Kidney (tissue), 14 donors: ENCODE results near the gene CPT1C. TPM values are rescaled to one million over a fixed set of nuclear protein-coding genes. Genes with fewer than 3 reads are reported as not detected.

ENCODE experiments used
- DNase-seq, 5 donors: peaks; one replicate each; pipeline ENCODE4 v3.0.0-alpha.2; 2013 to 2020
- FAIRE-seq: peaks from 2 replicates; lab custom pipeline; 2012; peaks lifted over from hg19 to GRCh38; lab: Jason Lieb, UNC
- H3K27ac ChIP-seq, 2 donors: one replicate each; pipeline ENCODE4 v1.7.0; 2013; ENCODE audit warnings: low read depth in 2 of 2, low read length in 2 of 2, inconsistent platforms in 1 of 2
- H3K27me3 ChIP-seq: one replicate; pipeline ENCODE4 v1.7.1; 2013; ENCODE audit warnings: low read length, inconsistent platforms; ENCODE audit not compliant: control insufficient read depth, insufficient read depth
- H3K36me3 ChIP-seq, 3 donors: one replicate each; pipeline versions ENCODE4 v1.7.0 to v1.7.1; 2013; ENCODE audit warnings: low read length in 3 of 3, control low read depth in 1 of 3, inconsistent platforms in 1 of 3; ENCODE audit not compliant: insufficient read depth in 3 of 3, control insufficient read depth in 2 of 3
- H3K4me1 ChIP-seq, 3 donors: one replicate each; pipeline versions ENCODE4 v1.7.0 to v1.7.1; 2013; ENCODE audit warnings: low read length in 3 of 3, inconsistent platforms in 1 of 3, low read depth in 1 of 3; ENCODE audit not compliant: control insufficient read depth in 2 of 3, insufficient read depth in 2 of 3
- H3K4me3 ChIP-seq, 3 donors: one replicate each; pipeline versions ENCODE4 v1.7.0 to v1.8.1; 2013; ENCODE audit warnings: low read length in 3 of 3, control low read depth in 1 of 3, inconsistent platforms in 1 of 3
- H3K9ac ChIP-seq, 3 donors: one replicate each; pipeline versions ENCODE4 v1.7.0 to v1.7.1; 2013; ENCODE audit warnings: low read length in 3 of 3, control low read depth in 1 of 3, inconsistent platforms in 1 of 3
- H3K9me3 ChIP-seq, 3 donors: one replicate each; pipeline versions ENCODE4 v1.7.0 to v1.7.1; 2013; ENCODE audit warnings: low read length in 3 of 3, control low read depth in 1 of 3, inconsistent platforms in 1 of 3; ENCODE audit not compliant: control insufficient read depth in 2 of 3, insufficient read depth in 1 of 3
- intact Hi-C: fragments of 100-400 bp; cut with DNase I; formaldehyde crosslinking; loops from one replicate; pipeline ENCODE4 v1.11.1; 2022
- polyA plus RNA-seq: library from polyadenylated mRNA; stranded (reverse); fragments of 350-450 nt; fragmentation: Illumina TruSeq; extraction: RNeasy Lipid Tissue Mini Kit (QIAGEN cat#74804); gene quantifications from one replicate; pipeline ENCODE4 v1.2.3, GENCODE V29; 2014; ENCODE audit warnings: low read depth, low replicate concordance; ENCODE audit not compliant: insufficient read depth
- total RNA-seq: library from RNA; stranded (reverse); fragmentation: NEBNext Ultra II Directional; extraction: Animal tissue kit (Norgen Biotek cat#: 25700); gene quantifications from one replicate; pipeline ENCODE4 v1.2.1, GENCODE V29; 2021
- TF ChIP-seq, protein P1 (sequence below): IDR thresholded peaks from 3 replicates; pipeline ENCODE4 v1.5.1; 2012; ENCODE audit warnings: mild to moderate bottlenecking, moderate library complexity, borderline replicate concordance; ENCODE audit not compliant: insufficient read depth; ENCODE audit errors: extremely low read depth
- donor health status: control.
- donor health status: control.
- donor health status: control.
- donor health status: control.
- donor health status: control.
- donor health status: DM: yes; HTN: yes; CAD: no.
- donor health status: Normal renal cell carcinoma (clear cell type).

CPT1C gene
- total and polyA plus RNA-seq, 2 donors from 2014 or later: 2.6 to 6.0 TPM

DNA sequence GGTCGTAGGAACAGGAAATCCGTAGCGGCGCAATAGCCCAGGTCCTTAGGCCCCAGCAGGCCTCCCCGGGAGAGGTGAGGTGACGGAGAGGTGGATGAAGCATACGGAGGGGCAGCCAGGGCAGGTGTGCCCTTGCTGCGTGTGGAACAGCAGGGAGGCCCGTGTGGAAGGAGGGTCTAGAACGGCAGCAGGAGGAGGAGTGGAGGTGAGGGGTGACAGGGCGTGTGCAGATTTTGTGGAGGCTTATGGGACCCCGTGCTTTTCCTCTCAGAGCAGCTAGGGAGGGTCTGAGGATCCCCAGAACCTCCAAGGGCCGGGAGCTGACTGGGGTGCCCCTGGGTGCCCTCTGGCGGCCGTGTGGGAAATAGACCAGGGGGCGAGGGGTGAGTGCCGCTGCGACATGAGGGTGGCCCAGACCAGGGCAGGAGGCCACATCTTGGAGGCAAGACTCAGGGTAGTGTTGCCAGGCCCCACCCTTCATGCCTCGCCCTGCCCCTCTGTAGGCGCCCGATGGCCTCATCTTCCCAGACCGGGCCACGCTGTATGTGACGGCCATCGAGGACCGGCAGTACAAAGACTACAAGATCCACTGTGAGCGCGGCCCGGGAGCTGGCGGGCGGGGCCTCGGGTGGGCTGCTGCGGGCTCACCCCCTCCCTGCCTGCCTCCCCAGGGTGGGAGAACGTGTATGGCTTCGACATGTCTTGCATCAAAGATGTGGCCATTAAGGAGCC lies 6.5 kb upstream of the CPT1C start:
- peaks cover 0 to 24% (median 22%) of the 10 kb centered on the region in 3 donors for H3K36me3 ChIP-seq
- H3K4me1 ChIP-seq: peaks cover 0 to 17% (median 6%) of the 10 kb centered on the region in 3 donors
- no peak overlapping the region for H3K27ac ChIP-seq
- intact Hi-C loops: no loop called here
- no peaks in the 10 kb centered on the region for H3K27me3 ChIP-seq
- TF ChIP-seq, protein P1, sequence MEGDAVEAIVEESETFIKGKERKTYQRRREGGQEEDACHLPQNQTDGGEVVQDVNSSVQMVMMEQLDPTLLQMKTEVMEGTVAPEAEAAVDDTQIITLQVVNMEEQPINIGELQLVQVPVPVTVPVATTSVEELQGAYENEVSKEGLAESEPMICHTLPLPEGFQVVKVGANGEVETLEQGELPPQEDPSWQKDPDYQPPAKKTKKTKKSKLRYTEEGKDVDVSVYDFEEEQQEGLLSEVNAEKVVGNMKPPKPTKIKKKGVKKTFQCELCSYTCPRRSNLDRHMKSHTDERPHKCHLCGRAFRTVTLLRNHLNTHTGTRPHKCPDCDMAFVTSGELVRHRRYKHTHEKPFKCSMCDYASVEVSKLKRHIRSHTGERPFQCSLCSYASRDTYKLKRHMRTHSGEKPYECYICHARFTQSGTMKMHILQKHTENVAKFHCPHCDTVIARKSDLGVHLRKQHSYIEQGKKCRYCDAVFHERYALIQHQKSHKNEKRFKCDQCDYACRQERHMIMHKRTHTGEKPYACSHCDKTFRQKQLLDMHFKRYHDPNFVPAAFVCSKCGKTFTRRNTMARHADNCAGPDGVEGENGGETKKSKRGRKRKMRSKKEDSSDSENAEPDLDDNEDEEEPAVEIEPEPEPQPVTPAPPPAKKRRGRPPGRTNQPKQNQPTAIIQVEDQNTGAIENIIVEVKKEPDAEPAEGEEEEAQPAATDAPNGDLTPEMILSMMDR: no peak
- FAIRE-seq (no peak), DNase-seq (peak in 1 of 5 donors; percentile 4)
- H3K9ac ChIP-seq: no peak overlapping the region
- no peaks in the 10 kb centered on the region for H3K9me3 ChIP-seq
- no peak overlapping the region for H3K4me3 ChIP-seq

DNA sequence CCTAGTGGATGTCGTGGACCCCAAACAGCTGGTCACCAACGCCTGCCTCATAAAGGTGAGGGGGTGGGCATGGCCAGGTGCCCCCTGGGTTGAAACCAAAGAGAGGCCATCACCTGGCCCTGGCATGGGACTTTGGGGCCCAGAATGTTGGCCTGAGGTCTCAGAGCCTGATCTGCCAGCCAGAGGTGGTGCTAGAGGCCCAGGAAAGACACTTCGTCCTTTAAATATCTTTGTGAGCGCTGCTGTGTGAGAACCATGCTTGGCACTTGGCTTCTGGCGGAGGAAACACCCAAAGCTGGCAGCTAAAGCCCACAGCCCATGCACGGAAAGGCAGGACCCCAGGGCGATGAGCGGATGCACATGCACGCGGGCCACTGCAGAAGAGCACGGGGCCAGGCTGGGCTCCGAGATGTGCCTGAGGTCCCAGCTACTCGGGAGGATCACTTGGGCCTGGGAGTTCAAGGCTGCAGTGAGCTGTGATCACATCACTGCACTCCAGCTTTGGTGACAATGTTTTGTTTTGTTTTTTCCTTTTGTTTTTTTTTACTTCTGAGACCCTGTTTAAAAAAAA lies 5.8 kb upstream of the CPT1C start:
- peaks cover 0 to 24% (median 22%) of the 10 kb centered on the region in 3 donors for H3K36me3 ChIP-seq
- no peak overlapping the region for H3K27ac ChIP-seq
- H3K9ac ChIP-seq: no peak overlapping the region
- H3K27me3 ChIP-seq: no peaks in the 10 kb centered on the region
- peaks cover 0 to 21% (median 6%) of the 10 kb centered on the region in 3 donors for H3K4me1 ChIP-seq
- TF ChIP-seq, protein P1: no peak
- peak in 1 of 5 donors; percentile 3 for DNase-seq
- H3K4me3 ChIP-seq: no peak overlapping the region
- FAIRE-seq: no peak
- intact Hi-C loops: no loop called here
- H3K9me3 ChIP-seq: no peaks in the 10 kb centered on the region

DNA sequence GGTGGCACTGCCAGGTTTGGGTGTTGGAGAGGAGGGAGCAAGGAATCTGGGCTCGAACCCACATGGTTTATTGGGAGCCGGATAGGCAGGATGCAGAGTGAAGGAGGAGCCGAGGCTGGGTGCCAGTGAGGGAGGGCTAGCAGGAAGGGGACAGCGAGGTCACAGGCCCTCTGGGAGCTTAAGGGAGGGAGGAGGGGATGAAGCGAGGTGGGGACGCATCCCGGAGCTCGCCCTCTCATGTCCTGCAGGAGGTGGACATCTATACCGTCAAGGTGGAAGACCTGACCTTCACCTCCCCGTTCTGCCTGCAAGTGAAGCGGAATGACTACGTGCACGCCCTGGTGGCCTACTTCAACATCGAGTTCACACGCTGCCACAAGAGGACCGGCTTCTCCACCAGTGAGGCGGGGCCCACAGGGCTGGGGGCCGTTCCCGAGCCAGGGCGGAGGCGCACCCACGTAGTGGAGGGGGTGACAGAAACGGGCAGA lies 5.0 kb upstream of the CPT1C start:
- H3K9ac ChIP-seq: no peak overlapping the region
- H3K27me3 ChIP-seq: no peaks in the 10 kb centered on the region
- H3K9me3 ChIP-seq: no peaks in the 10 kb centered on the region
- DNase-seq (peak in 1 of 5 donors; percentile 56), FAIRE-seq (no peak)
- no peak overlapping the region for H3K27ac ChIP-seq
- H3K36me3 ChIP-seq: peaks cover 0 to 24% (median 22%) of the 10 kb centered on the region in 3 donors
- TF ChIP-seq, protein P1: no peak
- intact Hi-C loops: no loop called here
- H3K4me3 ChIP-seq: no peak overlapping the region
- peaks cover 0 to 20% (median 5%) of the 10 kb centered on the region in 3 donors for H3K4me1 ChIP-seq
